ENCODE results near the gene CPNE8.

The CPNE8 gene
- 2.9 to 5.6 reads per million in 2 donors for total RNA-seq

DNA sequence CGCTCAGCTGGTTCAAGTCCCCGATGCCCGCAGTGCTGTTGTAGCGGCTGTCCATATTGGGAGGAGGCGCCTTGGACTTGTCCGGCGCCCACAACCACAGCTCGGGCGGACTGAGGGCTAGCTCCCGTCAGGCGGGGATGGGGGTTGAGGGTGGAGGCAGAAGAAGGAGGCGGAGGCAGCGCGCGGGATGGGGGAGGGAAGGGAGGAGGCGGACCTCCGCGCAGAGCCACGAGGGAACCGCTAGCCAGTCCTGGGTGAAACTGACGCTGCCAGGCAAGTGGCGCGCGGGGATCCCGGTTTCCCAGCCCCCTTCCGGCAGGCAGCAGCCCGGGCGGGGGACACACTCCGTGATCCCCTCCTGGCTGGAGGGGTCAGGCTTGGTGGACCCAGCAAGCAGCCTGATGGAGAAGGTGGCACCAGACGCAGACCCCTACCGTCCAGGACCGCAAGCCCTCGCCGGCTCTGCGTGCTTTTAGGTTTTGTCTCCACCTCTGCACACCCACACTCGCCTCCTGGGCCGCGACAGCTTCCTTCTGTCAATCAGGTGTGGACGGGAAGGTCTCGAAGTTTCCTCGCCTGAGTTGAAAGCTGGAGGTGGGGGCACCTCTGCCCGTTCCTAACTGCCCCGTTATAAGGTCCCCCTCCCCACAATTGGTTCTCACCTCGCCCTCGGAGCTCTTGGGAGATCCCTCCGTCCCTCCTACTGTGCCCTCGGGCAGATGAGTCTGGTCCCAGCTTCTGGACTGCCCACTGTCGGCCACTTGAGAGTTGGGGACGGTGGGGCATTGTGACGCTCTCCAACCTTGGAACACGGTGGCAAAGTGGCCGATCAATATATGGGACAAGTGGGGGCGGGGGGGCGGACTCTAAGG, at the start of gene CPNE8:
Gene CPNE8 (minus strand): TSS at position 112 of the 872 bp plus-strand sequence. CDS start 57 bp downstream, at position 55.
- DNase-seq, result peak; percentile 21

DNA sequence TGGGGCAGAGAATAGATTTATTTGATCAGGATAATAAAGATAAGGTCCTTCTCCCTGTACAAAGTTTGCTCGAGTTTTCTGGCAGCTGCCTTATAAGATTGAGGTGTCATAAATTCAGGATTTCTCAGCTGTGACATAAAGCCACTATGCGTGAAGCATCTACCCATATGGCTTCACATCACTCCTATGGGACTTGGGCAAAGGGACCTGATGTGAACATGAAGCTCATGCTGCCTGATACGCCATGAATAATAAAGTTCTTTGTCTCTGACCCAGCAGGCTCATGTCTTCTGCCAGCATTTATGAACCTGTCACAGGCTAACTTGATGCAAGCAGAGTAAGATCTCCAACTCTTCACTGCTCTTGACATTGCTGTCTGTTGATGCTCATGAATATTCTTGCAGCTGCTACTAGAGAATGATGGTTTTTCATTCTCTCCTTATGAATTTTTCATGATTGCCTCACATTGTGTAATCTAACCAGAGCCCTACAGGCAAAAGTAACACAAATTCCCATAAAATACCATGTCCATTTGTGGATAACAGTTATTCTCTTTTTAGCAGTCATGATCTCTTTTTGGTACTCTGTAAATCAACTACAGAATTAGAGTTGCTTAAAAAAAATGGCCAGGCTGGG, 49.0 kb upstream of the CPNE8 start:
- DNase-seq, result no peak

DNA sequence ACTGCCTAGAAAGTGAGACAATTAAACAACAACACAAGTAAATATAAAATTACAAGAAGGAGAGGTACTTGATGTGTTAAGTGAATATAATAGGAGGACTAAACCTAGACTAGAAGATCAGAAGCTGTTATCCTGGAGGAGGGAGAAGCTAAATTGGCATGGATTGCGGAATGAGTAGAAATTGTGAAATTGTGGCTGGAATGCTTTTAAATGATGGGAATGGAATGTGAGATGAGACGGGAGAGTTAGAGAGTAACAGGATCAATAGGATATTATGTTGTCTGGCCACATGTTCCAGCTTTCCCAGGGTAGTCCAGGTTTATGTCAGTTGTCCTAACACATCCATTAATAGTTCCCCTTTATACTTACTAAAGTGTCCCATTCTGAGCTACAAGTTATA, 44.0 kb upstream of the CPNE8 start:
- no peak for DNase-seq

DNA sequence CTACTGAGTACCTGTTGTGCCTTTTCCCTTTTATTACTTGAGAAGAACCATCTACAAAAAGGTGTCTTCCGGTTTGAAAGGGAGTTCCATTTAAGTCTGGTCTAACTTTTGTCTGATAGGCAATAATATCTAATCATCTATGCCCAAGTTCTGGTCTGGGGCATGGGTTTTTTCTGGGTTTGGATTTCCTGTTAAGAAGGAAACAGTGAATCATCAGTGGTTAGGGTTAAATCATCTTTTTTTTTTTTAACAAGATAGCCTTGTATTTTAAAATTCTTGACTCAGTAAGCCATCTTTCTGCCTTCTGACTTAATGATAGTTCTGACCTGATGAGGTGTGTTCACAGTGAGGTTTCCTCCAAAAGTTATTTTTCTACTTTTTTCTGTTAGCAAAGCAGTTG, 29.3 kb upstream of the CPNE8 start:
- DNase-seq, result no peak

DNA sequence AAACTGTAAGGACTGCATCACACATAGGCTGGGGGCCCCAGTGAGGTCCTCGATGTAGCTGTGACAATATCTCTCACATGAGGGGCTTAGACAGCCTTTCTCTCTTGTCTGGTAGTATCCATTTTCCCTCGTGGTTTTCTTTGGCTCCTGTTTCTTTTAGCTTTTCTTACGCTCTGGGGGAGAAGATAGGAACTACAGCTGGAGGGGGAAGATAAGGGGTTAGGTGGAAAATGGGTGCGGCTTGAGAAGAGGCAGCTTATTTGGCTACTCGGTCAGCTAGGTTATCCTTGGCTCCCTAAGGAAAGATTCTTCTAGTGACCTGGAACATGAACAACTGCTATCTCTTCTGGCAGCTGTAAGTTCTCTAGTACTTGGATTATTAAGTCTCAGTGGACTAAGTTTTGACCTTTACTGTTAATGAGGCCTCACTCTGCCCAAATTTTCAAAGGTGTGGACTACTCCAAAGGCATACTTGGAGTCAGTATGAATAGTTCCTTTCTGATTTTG, 28.7 kb upstream of the CPNE8 start:
- no peak for DNase-seq

DNA sequence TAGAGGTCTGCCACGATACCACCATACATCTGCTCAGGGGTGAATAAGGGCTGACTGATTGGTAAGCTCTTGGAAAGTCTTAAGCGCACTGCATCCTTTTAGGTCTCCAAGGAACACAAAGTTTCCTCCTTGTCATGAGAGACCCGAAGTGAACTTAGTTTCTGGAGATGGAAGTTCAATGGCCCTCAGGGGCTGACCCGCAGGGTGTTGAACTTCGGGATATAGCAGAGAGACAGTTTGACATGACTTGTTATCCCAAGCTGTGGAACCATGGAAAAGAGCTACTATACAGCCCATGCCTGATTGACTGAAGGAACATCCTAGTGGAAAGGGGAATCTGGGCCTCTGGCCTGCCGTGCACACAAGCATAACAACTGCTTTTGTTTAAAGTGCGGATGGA, 26.9 kb upstream of the CPNE8 start:
- DNase-seq, result no peak

DNA sequence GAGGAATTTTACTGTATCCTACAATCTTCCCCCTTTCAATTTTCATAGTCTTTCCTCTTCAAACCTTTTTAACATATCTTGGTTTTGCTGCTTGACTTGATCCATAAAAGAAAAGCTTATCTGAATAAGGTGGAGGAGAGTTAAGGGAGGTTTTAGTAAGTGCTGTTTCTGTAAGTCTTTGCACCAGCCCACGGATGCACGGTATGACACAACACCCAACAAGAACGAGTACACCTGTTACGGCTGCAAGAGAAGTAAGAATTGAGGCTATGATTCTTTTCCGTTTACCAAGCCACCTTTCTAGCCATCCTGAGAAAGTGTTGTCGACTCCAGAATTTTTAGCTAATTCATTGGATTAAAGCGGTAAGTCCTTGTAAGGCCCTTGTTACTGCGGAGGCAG, 26.1 kb upstream of the CPNE8 start:
- DNase-seq, result no peak

DNA sequence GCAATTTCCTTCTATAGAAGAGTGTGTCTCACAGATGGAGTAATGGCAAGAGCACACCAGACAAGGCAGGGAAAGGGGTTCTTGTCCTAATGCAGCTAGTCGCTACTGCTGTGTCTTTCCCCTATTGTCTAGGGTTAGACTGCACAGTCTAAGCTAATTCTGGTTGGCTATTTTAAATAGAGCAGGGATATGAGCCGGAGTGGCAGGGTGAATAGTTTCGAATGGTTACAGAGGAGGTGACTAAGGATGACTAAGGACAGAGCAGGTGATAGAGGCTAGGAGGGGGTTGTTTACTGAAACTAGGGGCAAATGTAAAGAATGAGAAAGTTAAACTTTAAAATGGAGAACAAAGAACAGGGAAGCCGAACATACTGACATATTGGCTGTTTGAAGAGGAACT, 25.6 kb upstream of the CPNE8 start:
- no peak for DNase-seq

DNA sequence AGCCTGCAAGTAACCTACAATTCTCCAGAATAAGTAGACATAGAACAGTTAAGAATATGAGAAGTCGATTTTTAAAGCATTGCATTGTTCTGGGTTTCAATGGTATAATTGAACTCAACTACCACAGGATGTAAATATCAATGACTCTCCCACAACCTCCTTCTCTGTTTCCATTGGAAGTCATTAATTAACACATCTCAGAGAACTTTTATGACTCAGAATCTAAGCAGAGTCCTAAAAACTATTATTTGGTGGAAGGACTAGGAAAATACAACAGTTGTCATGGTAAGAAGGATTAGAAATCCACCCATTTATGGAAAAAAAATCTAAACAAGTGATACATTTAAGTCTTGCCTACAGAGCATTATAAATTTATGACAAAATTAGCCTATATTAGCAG, 21.1 kb upstream of the CPNE8 start:
- DNase-seq, result no peak

DNA sequence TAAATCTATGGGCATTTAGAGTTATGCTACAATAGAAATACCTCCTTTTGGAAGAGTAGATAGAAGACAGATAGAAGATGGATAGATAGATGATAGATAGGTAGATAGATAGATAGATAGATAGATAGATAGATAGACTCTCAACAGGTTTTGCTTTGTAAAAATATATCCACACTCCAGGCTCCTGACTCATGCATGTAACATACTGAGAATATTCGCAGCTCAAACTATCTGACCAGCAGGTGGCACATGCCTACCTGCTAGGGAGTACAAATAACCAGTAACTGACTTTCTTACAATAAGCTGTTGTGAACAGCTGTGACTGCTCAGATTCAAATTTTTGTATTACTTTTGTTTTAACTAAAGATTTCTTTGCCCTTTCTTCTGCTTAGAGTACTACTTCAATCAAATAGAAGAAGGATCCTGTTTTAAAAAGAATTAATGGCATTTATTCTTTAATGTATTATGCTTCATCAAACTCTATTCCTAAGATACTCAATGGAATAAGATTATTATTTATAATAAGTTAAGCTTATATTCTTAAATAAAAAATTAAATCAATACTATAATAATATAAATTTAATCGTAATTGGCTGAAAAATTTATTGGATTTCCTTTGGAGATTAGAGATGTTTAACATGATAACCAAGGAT, 15.8 kb upstream of the CPNE8 start:
- DNase-seq, result no peak

DNA sequence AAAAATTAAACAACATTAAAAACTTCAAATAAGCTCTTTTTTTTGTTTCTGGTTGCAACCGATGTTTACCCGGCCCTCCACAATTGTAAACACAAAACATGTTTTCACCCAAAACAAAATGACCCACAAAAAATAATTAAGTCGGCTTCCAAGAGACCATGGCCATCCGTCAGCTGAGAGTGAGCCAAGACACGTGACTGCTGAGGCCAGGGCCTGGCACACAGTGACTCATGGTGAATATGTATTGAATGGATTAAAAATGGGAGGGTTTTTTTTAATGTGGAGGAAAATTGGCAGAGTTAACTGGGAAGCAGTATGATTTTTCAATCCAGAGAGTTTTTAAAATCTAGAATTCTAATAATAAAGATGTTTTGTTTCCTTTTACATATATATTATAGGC, 13.8 kb upstream of the CPNE8 start:
- DNase-seq, result no peak

DNA sequence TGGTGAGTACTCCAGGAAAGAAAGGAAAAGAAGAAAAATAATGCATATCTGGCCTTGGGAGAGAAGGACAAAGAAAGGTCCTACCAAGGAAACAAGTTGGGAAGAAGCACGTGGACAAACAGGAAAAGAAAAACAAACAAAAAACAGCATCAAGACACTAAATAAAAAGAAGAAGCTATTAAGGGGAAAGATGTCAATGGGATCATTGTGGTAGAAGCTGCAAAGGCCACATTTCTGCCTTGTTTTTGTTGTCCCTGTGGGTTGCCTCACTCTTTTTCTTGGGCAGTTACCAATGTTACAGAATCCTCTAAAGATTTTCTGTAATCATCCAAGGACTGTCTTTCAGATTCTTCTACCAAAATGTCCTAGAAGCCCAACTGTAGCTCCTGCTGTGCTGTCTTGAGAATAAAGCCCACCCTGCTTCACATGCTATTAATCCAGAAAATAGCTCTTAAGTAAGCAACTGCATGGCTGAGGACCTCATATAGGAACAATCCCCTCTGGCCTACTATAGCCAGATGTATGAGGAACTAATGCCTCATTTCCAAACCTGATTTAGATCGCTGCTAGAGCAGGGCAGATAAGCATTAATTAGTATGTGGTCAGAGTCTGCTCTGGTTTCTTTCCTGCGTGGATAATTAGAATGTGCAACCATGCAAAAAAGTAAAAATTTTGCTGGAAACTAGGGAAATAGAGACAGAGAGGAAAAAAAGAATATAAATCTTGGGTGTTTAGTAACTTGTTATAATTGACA, 10.2 kb upstream of the CPNE8 start:
- no peak for DNase-seq

DNA sequence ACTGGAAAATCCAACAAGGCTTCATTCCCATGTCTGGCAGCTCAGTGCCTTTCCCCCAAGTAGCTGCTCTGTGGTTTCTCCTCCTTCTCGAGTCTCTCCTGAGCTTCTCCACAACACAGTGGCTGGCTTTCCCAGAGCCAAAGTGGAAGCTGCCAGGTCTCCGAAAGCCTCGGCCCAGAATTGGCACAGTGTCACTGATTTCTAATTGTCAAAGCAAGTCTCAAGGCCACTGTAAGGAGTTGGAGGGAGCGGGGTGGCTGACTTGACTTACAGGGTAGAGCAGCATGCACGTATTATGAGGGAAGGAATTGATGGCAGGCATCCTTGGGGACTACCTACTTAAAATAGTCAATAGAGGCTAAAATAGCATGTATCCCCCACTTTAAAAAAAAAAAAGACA, 6.7 kb upstream of the CPNE8 start:
- DNase-seq, result no peak

DNA sequence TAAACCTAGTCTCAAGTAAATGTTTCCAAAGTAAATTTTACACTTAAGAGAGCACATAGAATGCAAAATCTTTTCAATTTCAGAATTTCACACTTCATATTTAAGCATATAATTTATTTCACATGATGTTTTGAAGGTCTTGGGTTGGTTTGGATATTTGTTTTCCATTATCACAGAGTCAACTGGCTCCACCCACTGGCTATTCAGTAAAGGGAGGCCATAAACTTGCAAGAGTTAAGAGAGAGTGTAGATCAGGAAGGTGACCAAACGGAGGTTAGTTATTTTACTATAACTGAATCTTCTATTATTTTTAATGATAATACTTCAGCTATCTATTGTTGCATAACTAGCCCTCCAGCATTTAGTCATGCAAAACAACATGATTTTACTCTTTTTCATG, 6.2 kb upstream of the CPNE8 start:
- DNase-seq, result no peak

DNA sequence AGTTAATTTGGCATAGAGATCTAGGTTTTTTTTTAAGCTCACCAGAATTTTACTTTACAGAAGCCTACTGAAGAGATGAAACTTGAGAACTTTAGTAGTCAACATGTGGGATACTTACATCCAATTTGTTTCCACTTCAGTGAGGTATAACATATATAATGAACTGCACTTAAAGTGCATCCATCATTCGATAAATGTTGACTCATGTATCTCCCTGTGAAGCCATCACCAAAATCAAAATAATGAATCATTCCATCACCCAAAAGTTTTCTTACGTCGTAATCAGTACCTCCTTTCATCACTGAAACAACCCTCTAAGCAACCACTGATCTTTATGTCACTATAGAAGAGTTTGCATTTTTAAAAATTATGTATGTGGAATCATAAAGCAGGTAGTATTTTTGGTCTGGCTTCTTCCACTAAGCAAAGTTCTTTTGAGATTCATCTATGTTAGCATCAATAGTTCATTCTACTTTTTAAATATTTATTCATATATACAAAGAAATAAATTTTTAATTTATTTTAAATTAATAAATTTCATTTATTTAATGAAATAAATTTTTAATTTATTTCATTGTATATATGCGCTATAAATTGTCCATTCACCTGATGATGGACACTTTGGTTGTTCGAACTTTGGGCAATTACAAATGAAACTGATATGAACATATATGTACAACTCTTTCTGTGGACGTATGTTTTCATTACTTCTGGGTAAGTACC, 2.0 kb upstream of the CPNE8 start:
- DNase-seq, result no peak

DNA sequence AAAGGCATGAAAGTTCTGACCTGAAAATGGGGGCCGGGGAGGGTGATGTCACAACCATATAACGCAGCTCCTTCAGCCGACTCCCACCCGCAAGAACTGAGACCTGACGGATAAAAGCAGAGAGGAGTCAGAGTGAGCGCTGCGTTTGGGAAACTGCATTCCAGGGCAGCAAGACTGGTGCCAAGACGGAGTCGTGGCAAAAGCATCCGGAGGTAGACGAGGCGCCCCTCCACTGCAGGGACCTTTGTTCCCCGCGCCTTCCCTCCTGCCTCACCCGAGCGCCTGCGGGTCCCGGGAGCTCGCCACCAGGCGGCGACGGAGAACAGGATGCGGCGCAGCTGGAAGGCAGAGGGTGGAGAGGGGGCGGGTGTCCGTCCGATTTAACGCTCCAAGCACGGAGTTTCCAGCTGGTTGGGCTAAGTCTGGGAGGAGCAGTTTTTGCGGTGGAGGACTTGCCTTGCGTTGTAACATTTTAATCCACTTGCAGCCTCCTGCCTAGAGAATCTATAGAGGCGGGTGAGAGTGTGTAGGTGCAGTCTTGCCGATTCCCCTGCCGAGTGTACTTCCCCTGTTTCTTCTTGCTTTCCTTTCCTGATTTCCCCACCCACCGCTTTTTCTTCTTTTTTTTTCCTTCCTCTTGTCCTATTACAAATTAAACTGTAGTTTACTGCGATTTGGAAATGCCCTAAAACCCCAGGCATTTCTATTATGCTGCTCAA, 1.2 kb upstream of the CPNE8 start:
- DNase-seq, result peak; percentile 45

DNA sequence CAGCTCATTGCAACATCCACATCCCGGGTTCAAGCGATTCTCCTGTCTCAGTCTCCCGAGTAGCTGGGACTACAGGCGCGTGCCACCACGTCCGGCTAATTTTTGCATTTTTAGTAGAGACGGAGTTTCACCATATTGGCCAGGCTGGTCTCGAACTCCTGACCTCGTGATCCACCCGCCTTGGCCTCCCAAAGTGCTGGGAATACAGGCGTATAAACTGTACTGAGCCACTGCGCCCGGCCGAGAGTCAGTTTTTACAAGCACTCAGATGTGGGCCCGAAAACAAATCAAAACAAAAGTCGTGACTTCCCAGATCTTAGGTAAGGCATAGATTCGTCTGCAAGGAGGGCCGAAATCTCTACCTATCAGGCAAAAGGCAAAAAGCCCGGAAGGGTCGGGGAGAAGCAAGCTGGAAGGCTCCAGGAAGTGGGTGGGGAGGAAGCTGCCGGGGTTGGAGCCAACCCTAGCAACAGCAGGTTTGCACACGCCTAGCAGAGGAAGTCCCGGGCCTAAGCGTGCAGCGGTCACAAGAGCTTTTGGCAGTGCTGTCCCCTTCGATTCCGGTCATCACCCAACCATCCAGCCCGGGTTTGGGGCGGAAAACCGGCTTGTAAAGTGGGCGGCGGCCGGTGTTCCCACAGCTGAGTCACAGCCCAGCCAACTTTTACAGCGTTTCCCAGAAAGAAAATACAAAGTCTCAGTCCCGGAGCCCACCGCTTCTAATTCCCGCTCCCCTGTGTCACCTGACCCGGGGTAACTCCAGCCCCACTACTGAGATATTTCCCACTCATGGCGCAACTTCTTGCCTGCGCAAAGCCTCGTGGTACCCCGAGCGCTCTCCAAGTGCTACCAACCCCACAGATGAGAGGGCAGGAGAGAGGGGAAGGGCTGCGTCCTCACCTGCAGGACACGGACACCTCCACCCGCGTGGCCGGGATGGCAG, 583 bp downstream of the CPNE8 start:
- DNase-seq, result peak; percentile 5

DNA sequence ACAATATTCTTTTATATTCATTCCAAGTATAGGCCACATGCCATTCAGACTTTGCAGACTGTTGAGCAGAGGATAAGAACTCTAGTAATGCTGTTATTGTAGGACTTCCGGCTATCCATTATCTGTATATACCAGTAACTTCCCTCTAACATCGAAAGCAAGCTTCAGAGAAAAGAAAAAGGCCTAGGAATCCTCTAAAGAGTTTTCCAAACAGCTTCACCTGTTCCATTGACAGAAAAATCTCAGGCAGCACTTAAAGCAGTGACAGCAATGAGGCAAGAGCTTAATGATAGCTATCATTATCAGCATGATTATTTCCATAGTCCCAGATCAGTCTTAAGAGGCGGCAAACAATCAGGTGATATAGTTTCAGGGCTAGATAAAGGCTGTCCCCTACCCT, 1.8 kb downstream of the CPNE8 start:
- no peak for DNase-seq

DNA sequence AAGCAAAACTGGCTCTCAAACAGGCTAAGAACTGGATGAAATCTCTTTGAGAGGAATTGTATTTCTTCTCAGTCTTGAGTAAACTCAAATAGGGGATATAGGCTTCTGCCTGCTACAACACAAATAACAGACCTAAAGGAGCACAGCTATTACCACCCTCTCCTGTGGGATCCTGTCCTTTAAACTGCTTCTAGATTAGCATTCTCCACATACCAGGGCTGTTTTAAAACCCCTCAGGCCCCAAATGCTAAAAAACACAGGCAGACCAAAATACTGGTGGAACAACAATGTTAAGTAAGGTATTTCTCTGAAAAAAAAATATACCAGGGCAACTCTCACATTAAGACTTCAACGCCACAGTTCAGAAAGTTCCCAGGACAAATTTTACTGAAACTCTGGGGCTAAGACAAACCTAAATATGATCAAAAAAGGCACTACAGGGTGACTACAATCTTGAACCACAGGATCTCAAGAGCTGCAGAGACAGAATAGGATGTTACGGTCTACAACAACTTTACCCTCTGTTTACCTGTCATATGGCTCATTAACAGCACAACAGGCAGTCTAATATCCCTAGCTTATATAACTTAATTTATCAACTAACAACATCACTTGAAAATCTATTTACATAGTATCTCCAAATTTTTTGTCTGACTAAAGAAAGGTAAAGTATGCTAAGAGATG, 7.2 kb downstream of the CPNE8 start:
- no peak for DNase-seq

DNA sequence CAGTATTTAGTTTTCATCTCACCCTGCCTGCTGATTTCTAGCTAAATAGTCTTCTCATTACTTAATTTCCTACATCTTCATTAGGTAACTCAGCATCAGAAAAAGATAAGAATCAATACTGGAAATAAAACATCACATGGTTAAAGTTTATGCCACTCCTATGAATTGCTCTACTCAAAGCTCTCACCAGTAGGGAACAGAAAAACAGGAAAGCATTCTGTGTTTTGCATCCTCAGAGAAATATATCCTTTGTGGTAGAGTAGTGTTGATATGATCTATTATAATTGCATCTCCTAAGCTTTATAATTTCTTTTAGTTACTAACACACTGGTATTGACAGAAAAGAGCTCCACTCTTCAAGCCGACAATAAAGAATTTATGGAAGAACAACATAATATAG, 9.9 kb downstream of the CPNE8 start:
- DNase-seq, result no peak

All from T-helper 9 cell (primary cell).